NCI-H1694 (cell line): ENCODE results near the gene ZMIZ1.

Experiments
- DNase-seq: peaks from one replicate; lab custom pipeline; 2025; lab: John Stamatoyannopoulos, UW

Gene ZMIZ1

DNA sequence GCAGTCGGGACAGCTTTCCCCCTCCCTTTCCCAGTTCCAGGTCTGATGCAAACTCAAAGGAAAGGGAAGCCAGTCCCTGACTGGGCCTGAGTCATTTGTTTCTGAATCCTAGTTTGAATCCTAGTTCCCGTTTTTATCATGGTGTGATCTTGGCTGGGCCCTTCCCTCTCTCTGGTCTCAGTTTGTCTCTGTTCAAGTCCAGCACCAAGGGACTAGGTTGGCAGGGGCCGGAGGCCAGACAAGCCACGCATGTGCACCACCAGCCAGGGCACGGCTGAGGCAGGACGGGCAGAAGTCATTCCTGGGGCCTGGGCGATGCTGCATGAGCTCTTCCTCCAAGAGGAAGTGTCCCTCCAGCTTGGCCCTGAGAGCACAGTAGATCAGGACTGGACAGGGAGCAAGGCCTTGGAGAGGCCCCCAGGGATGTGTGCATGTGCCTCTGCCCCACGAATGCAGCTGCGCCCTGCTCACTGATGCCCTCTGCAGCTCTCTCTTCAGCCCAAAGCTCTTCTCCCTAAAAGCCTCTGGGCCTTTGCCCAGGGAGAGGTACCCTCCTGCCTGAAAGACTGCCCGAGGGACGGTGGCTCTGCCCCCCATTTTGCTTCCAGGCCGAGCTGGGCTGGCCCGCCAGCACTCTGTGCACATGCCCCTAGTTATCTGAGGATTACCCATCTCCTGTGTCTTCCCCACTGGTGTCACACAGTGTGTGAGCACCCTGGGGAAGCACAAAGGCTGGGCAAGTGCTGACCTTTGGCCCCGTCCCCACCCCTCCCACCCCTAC is 86.7 kb downstream of the ZMIZ1 start:
- DNase-seq, result no peak

- no peak for DNase-seq
These were observed 87.8 kb downstream of the ZMIZ1 start for GRCh38 chr10:79156334-79157274.

- DNase-seq, result no peak
These were observed 89.2 kb downstream of the ZMIZ1 start for GRCh38 chr10:79158004-79158340.

- DNase-seq, result no peak
These were observed 89.8 kb downstream of the ZMIZ1 start for GRCh38 chr10:79158402-79159097.

DNA sequence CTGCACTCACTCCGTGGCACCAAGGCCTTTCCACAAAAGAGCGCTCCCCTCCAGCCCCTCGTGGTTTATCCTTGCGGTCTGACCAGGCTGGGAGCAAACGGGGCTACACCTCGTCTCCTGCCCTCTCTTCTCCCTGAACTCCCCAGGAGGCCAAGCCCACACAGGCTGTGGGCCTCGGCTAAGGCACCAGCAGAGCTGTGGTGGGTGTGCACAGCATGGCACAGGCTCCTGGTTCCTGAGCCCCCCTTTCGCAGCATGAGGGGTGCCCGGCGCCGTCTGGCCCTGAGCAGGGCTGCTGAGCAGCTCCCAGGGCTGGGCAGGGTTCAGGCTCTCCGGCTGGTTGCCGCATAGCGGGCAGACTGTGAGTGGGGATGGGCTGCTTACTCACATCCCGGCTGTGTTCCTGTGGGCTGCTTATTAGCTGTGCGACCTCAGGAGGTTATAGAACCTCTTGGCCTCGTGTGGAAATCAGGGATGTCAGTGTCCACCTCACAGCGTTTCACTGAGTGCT is 90.4 kb downstream of the ZMIZ1 start:
- DNase-seq, result no peak

GRCh38 chr10:79159785-79160184 is 91.0 kb downstream of the ZMIZ1 start:
- no peak for DNase-seq

DNA sequence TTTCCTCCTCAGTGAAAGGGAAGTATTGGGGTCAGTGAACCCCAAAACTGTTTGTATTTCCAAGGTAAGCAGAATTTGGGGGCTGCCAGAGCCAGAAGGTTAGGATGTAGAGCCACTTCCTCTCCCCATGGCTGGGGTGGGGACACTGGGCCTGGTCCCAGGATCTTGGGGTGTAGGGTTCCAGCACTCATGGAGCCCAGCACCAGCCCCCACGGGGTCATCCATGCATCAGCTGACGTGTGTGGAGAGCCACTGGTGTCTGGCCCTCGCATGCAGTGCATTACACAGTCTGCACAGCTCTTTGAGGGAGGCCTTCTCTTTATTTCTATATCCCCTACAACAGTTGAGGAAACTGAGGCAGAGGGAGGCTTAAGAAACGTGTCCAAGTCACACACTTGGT is 91.4 kb downstream of the ZMIZ1 start:
- DNase-seq, result no peak

- no peak for DNase-seq
These were observed 92.8 kb downstream of the ZMIZ1 start for GRCh38 chr10:79161557-79161956.

DNA sequence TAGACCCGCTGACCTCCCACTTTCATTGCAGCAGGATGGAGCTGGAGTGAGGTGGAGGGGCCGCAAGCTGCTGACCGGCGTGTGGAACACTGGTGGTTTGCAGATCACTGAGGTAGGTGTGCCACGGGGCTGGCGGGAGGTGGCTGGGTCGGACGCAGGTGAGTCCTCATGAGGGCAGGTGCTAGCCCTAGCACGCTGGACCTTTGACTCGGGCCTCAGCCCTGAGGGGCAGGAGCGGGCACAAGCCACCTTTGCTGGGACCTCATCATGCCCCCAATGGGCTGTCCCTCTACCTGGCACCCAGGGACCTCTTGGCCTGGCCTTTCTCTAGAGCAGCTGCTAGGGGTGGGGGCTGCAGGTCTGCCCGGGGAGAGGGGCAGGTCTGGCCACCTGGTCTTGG is 93.3 kb downstream of the ZMIZ1 start:
- no peak for DNase-seq

- DNase-seq, result no peak
These were observed 94.3 kb downstream of the ZMIZ1 start for GRCh38 chr10:79162861-79163665.

GRCh38 chr10:79163666-79163975 is 94.9 kb downstream of the ZMIZ1 start:
- no peak for DNase-seq

- no peak for DNase-seq
These were observed 95.3 kb downstream of the ZMIZ1 start for GRCh38 chr10:79164075-79164474.

DNA sequence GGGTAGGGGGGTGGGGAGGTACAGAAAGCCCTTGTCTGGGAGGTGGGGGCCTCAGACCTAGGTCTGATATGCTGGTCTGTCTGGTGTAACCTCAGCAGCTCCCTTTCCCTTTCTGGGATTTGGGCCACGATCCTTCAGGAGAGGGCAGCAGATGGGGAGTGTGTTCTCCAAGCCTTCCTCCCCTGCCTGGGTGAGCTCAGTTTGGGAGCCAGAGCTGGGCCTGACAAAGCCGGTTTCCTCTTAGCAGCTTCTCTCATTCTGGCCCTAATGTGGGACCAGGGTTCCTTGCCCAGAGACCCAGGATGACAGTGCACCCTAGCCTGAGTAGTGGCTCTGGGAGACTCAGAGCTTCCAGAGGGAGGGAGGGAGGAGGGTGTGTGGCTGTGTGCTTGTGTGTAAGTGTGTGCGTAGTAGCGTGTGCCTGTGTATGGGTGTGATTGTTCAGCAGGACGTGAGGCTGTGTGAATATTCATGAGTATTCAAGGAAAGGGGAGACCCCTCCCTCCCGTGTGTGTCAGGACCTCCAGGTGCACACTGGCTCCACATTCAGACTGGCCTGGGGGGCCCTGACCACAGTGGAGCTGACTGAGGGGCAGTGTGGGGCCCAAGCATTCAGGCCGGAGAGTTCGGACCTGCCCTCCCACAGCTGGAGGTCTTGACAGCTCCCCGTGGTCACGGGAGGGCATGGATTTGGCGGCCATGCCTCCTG is 96.5 kb downstream of the ZMIZ1 start:
- DNase-seq, result no peak

- DNase-seq, result peak; percentile 42
These were observed 97.6 kb downstream of the ZMIZ1 start for GRCh38 chr10:79166312-79166721.

GRCh38 chr10:79166741-79167140 is 98.0 kb downstream of the ZMIZ1 start:
- DNase-seq, result no peak

DNA sequence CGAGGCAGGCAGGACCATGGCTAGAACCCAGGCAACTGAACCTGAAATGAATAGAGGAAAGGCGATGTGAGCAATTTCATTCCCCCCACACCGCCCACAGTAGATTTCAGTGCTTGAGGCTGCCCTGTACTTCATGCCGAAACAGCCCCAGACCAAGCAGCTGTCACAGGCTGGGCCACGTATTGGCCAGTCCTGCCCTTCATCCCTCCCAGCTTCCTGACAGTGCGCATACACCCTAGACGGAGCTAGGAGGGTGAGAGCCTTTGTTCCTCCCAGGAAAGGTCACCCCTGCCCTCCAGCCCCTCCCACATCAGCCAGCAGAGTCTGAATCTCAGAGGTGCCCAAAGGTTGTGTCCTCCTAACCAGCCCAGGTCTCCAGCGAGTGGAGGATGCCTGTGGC is 98.8 kb downstream of the ZMIZ1 start:
- DNase-seq, result no peak

DNA sequence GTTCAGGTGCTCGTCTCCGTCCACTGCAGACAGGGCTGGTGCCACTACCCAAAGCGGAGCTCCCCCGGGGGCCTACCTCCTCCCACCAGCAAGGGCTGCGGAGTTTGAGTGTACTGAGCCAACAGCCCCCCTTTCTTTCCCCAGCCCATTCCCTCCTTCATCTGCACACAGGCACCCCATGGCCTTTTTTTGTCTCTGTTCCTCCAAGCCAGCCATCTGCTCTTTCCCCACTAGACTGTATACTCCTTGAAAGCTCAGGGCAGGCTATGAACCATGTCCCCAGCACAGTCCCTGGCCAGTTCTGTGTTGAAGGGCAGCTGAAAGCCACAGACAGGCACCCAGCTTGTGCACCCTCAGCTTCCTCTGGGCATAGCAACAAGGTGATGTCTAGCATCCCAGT is 99.4 kb downstream of the ZMIZ1 start:
- no peak for DNase-seq

DNA sequence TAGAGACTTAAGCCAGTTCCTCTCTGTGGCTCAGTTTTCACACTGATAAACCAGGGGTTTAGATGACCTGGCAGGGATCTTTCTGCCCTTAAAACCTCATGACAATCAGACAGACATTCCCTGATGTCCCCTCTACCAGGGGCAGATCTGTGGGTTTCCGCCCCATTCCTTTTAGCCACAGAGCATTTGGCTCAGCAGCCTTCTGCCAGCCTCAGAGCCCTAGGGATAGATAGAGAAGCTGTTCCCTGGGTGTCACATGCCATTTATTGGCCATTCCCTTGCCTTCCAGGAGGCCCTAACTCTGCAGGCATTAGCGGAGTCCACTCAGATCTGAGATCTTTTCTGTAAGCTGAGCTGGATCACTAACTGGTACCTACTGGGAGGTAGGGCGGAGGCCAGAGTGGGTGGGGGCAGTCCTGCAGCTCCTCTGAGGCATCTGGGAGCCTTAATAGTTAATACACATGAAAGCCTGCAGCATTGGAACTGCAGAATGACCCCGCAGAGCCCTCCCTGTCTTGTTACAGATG is 101.5 kb downstream of the ZMIZ1 start:
- no peak for DNase-seq

- DNase-seq, result no peak
These were observed 102.2 kb downstream of the ZMIZ1 start for GRCh38 chr10:79170993-79171392.

- DNase-seq, result no peak
These were observed 102.7 kb downstream of the ZMIZ1 start for GRCh38 chr10:79171504-79171903.

GRCh38 chr10:79172881-79173280 is 104.1 kb downstream of the ZMIZ1 start:
- DNase-seq, result no peak
